ENCODE measurements around the gene POLR3H. TPM values are rescaled to one million over a fixed set of nuclear protein-coding genes. Genes with fewer than 3 reads are reported as not detected.
A peak's percentile ranks its signal among the peaks of the same experiment; 100 is the strongest.

Gene POLR3H
- polyA plus RNA-seq, 3 donors from 2014 or later, result 9.2 to 15.4 (median 15.0) TPM

DNA sequence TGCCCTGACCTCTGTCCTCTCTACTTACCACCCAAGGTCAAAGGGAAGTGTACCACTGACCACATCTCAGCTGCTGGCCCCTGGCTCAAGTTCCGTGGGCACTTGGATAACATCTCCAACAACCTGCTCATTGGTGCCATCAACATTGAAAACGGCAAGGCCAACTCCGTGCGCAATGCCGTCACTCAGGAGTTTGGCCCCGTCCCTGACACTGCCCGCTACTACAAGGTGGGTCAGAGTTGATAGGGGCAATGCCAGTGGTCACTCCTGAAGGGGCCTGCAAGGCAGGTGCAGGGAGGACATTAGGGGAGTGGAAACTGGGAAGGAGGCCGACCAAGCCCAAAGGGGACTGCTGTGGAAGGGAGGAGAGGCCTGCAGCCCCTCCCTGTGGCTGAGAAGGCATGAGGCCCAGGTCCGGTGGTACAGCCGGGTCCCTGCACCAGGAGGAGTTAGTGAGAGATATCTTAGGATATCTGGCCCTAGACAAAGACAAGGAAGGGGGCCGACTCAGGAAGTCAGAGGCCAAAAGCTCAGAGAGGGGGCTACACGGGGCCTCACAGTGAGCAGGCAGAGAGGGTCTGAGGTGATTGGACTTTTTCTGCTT, 17.9 kb downstream of the POLR3H start:
- Mint-ChIP-seq H3K27ac (peak overlapping the region in 3 of 6 donors; percentile 20 to 34 (median 22)), H3K27me3 (ENCODE audit: low read depth in 3 of 3) (peaks cover 0 to 1% (median 0%) of the 10 kb centered on the region in 3 donors), H3K36me3 (peaks cover 4 to 7% (median 4%) of the 10 kb centered on the region in 3 donors), H3K9me3 (no peaks in the 10 kb centered on the region), H3K4me1 (peaks cover 0 to 12% of the 10 kb centered on the region in 2 donors), H3K4me3 (no peak overlapping the region)
- DNase-seq, result no peak

DNA sequence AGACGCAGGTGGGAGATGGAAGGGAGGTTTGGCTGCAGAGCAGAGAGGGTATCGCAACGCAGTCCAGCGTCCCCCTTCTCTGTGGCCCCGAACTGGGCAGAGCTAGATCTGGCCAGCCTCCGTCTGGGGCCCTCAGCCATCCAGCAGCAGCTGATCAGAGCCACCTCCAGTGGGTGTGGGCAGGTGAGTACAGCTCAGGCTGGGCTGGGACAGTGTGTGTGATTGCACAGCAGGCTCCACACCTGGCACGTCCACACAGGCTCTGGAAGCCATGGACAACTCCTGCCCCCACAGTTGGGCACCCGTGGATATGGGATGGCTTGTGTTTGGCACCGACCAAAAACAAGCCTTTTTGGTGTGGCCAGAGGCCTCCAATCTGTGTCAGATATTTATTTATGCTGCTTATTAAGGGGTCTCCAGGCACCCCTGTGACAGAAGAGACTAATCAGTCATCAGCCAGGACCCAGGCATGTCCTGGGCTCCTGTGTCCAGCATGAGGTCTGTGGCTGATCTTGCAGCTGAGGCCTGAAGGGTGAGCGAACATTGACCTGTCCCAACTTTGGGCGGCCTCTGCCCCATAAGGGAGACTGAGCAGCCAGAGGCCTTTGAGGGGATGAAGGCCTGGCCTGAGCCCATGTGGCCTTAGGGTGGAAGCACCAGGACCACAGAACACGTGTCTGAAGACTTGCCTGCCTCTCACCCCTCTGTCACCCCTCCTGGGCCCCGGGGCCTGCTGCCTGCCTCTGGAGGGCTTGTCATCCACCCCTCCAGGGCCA, 18.6 kb downstream of the POLR3H start:
- Mint-ChIP-seq H3K27ac (peak overlapping the region in 3 of 6 donors; percentile 22 to 79 (median 35)), H3K36me3 (peaks cover 4 to 7% (median 4%) of the 10 kb centered on the region in 3 donors), H3K27me3 (ENCODE audit: low read depth in 3 of 3) (peaks cover 0 to 1% (median 0%) of the 10 kb centered on the region in 3 donors), H3K9me3 (no peaks in the 10 kb centered on the region), H3K4me3 (no peak overlapping the region), H3K4me1 (peaks cover 0 to 12% of the 10 kb centered on the region in 2 donors)
- DNase-seq, result no peak

DNA sequence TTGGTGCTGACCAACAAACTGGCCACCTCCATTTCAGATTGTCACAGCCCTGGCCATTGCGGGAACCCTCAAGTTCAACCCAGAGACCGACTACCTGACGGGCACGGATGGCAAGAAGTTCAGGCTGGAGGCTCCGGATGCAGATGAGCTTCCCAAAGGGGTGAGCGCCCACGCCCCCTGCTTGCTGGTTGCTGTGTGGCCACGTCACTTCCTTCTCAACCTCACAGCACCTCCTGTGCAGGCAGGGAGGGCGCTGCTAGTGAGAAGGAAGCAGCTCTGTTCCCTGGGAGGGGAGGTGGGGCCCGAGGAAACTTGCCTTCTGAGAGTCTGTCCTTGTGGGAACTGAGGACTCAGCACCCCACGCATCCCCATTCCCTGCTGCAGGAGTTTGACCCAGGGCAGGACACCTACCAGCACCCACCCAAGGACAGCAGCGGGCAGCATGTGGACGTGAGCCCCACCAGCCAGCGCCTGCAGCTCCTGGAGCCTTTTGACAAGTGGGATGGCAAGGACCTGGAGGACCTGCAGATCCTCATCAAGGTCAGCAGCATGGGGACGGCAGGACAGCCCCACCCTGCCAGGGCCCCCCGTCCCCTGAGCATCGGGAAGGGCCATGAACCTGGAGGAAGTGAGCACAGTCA, 19.3 kb downstream of the POLR3H start:
- H3K4me3 Mint-ChIP-seq, result no peak overlapping the region
- peaks cover 0 to 12% of the 10 kb centered on the region in 2 donors for H3K4me1 Mint-ChIP-seq
- peaks cover 0 to 1% (median 0%) of the 10 kb centered on the region in 3 donors for H3K27me3 Mint-ChIP-seq (ENCODE audit: low read depth in 3 of 3)
- peak overlapping the region in 3 of 6 donors; percentile 22 to 79 (median 57) for H3K27ac Mint-ChIP-seq
- peaks cover 4 to 7% (median 4%) of the 10 kb centered on the region in 3 donors for H3K36me3 Mint-ChIP-seq
- peak; percentile 14 to 31 (median 16) for DNase-seq
- H3K9me3 Mint-ChIP-seq, result no peaks in the 10 kb centered on the region

DNA sequence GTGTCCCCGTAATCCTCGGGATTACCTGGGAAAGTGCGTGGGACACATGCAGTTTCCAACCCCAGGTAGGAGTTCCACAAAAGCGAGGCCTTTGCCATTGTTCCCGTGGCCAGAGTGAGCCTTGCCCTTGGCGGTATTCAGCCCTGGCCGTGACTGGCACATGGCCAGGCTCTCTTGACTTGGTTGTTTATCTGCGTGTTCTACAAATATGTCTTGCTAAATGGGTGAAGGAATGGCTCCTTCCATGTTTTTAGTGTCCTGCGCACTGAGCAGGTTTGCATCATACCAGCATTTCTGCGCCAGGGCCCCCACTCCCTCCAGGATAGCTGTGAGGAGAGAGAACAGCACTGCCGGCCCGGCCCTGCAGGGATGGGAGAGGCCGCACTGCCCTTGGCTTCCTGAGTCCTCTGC, 20.0 kb downstream of the POLR3H start:
- Mint-ChIP-seq H3K27ac (peak overlapping the region in 4 of 6 donors; percentile 22 to 57 (median 44)), H3K4me1 (peaks cover 0 to 12% of the 10 kb centered on the region in 2 donors), H3K27me3 (ENCODE audit: low read depth in 3 of 3) (peaks cover 0 to 1% (median 0%) of the 10 kb centered on the region in 3 donors), H3K4me3 (no peak overlapping the region), H3K9me3 (no peaks in the 10 kb centered on the region), H3K36me3 (peaks cover 4 to 7% (median 4%) of the 10 kb centered on the region in 3 donors)
- DNase-seq, result no peak

GRCh38 chr22:41523464-41524221, 20.6 kb downstream of the POLR3H start:
- Mint-ChIP-seq H3K4me3 (no peak overlapping the region), H3K27ac (peak overlapping the region in 4 of 6 donors; percentile 10 to 59 (median 30)), H3K36me3 (peaks cover 1 to 3% (median 2%) of the 10 kb centered on the region in 3 donors), H3K4me1 (peaks cover 0 to 12% of the 10 kb centered on the region in 2 donors), H3K9me3 (no peaks in the 10 kb centered on the region), H3K27me3 (ENCODE audit: low read depth in 3 of 3) (peaks cover 0 to 1% (median 0%) of the 10 kb centered on the region in 3 donors)
- DNase-seq, result no peak

DNA sequence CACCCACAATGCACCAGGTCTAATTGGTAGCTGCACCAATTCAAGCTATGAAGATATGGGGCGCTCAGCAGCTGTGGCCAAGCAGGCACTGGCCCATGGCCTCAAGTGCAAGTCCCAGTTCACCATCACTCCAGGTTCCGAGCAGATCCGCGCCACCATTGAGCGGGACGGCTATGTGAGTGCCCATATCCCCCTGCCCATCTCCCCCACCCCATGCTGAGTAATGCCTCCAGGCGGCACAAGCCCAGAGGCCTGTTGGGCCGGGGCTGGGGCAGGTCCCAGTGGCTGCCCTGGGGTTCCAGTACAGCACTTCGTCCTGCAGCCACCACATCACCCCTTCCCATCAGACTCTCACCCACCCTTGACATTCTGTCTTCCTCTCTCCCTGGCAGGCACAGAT, 21.5 kb downstream of the POLR3H start:
- H3K27me3 Mint-ChIP-seq (ENCODE audit: low read depth in 3 of 3), result peaks cover 0 to 2% (median 0%) of the 10 kb centered on the region in 3 donors
- H3K36me3 Mint-ChIP-seq, result no peaks in the 10 kb centered on the region
- no peak overlapping the region for H3K4me3 Mint-ChIP-seq
- H3K4me1 Mint-ChIP-seq, result peaks cover 0 to 12% of the 10 kb centered on the region in 2 donors
- no peak for DNase-seq
- peak overlapping the region in 2 of 6 donors; percentile 12 to 59 for H3K27ac Mint-ChIP-seq
- H3K9me3 Mint-ChIP-seq, result no peaks in the 10 kb centered on the region

GRCh38 chr22:41521126-41521525, 23.1 kb downstream of the POLR3H start:
- Mint-ChIP-seq H3K4me1 (peaks cover 0 to 11% of the 10 kb centered on the region in 2 donors), H3K4me3 (no peak overlapping the region), H3K36me3 (no peaks in the 10 kb centered on the region), H3K27ac (no peak overlapping the region), H3K27me3 (ENCODE audit: low read depth in 3 of 3) (peaks cover 0 to 2% (median 0%) of the 10 kb centered on the region in 3 donors), H3K9me3 (no peaks in the 10 kb centered on the region)
- DNase-seq, result no peak

DNA sequence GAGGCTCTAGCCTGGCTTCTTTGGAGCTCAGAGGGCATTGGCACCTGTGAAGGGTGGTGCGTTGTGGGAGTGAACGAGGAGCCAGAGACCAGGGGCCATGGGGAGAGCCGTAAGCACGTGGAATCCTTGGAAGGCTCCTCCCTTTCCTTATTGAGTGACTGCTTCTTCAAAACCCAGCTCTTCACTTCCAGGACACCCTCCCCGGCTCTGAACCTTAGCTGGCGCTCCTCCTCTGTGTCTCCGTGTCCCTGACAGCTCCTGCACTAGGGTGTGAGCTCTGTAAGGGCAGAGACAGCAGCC, 26.3 kb downstream of the POLR3H start:
- H3K4me3 Mint-ChIP-seq, result no peak overlapping the region
- no peaks in the 10 kb centered on the region for H3K9me3 Mint-ChIP-seq
- peaks cover 0 to 4% of the 10 kb centered on the region in 2 donors for H3K4me1 Mint-ChIP-seq
- H3K27me3 Mint-ChIP-seq (ENCODE audit: low read depth in 3 of 3), result peaks cover 0 to 7% (median 4%) of the 10 kb centered on the region in 3 donors
- DNase-seq, result no peak
- no peak overlapping the region for H3K27ac Mint-ChIP-seq
- peaks cover 0 to 12% (median 6%) of the 10 kb centered on the region in 3 donors for H3K36me3 Mint-ChIP-seq

DNA sequence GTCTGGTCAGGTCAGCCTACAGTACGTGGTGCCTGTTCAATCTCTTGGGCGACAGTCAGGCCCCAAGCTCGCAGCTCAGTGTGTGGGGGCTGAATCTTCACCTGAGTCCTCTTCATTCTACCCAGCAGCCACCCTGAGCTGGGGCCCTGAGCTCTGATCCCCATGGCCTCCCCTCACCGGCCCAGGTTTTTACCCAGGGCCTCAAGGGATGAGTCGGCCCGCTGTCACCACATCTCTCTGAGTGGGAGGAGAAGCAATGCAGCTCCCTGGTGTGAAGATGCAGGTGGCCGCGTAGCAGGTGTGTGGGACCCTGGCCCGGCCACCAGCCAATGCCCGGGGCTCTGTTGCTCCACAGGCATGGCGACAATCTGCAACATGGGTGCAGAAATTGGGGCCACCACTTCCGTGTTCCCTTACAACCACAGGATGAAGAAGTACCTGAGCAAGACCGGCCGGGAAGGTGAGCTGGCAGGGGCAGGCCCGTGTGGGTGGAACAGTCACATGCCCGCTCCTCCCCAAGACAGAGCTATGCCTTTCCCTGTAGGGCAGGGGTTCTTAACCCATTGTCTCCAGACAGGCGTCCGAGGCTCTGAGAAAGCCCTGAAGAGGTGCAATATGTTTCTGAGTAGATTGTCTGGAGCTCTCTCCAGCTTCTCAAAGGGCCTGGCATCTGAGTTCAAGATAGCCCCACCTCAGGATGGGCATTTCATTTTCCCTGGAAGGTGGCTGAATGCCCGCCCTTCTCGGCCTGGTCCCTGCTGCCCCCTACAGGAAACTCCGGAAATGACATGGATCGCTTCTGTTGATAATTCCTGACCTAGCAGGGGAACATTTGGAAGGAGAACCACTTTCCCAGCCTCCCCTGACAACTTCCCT, 26.9 kb downstream of the POLR3H start:
- Mint-ChIP-seq H3K4me1 (peaks cover 0 to under 1% of the 10 kb centered on the region in 2 donors), H3K4me3 (no peak overlapping the region), H3K27me3 (ENCODE audit: low read depth in 3 of 3) (peaks cover 0 to 7% (median 4%) of the 10 kb centered on the region in 3 donors), H3K36me3 (peaks cover 0 to 14% (median 6%) of the 10 kb centered on the region in 3 donors), H3K9me3 (no peaks in the 10 kb centered on the region), H3K27ac (no peak overlapping the region)
- DNase-seq, result peak; percentile 16 to 34 (median 17)

DNA sequence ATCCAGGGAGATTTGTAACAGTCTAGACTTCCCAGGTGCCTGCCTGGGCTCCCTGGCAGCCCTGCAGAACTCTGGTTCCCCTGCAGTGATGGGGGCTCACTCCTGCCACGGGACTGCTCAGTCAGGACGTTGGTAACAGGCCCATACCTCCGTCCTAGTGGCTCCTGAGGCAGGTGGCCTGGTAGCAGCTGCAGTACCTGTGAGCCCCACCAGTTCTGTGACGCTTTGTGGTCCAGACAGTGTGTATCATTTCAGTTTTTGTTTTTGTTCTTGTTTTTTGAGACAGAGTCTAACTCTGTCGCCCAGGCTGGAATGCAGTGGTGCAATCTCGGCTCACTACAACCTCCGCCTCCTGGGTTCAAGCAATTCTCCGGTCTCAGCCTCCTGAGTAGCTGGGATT, 27.8 kb downstream of the POLR3H start:
- H3K4me3 Mint-ChIP-seq, result no peak overlapping the region
- no peaks in the 10 kb centered on the region for H3K4me1 Mint-ChIP-seq
- H3K9me3 Mint-ChIP-seq, result no peaks in the 10 kb centered on the region
- DNase-seq, result no peak
- no peak overlapping the region for H3K27ac Mint-ChIP-seq
- H3K27me3 Mint-ChIP-seq (ENCODE audit: low read depth in 3 of 3), result peaks cover 0 to 7% (median 4%) of the 10 kb centered on the region in 3 donors
- peaks cover 0 to 20% (median 6%) of the 10 kb centered on the region in 3 donors for H3K36me3 Mint-ChIP-seq

- H3K9me3 Mint-ChIP-seq, result no peaks in the 10 kb centered on the region
- no peak overlapping the region for H3K4me3 Mint-ChIP-seq
- peaks cover 5 to 26% (median 12%) of the 10 kb centered on the region in 3 donors for H3K36me3 Mint-ChIP-seq
- H3K4me1 Mint-ChIP-seq, result peaks cover 0 to 4% of the 10 kb centered on the region in 2 donors
- H3K27me3 Mint-ChIP-seq (ENCODE audit: low read depth in 3 of 3), result peaks cover 0 to 7% (median 3%) of the 10 kb centered on the region in 3 donors
- H3K27ac Mint-ChIP-seq, result peak overlapping the region in 1 of 6 donors; percentile 16
- no peak for DNase-seq
Observed at GRCh38 chr22:41513391-41513790, 30.9 kb downstream of the POLR3H start.

- H3K4me1 Mint-ChIP-seq, result peaks cover 0 to 4% of the 10 kb centered on the region in 2 donors
- no peaks in the 10 kb centered on the region for H3K9me3 Mint-ChIP-seq
- DNase-seq, result no peak
- H3K36me3 Mint-ChIP-seq, result peaks cover 5 to 29% (median 12%) of the 10 kb centered on the region in 3 donors
- H3K27me3 Mint-ChIP-seq (ENCODE audit: low read depth in 3 of 3), result peaks cover 0 to 7% (median 2%) of the 10 kb centered on the region in 3 donors
- H3K4me3 Mint-ChIP-seq, result no peak overlapping the region
- no peak overlapping the region for H3K27ac Mint-ChIP-seq
Observed at GRCh38 chr22:41512421-41513194, 31.7 kb downstream of the POLR3H start.

All from immature natural killer cell (primary cell).